HG03354 (cell line): ENCODE results near the gene WDR13.
"Not testable (repeated sequence)": the region's sequence is repeated elsewhere in the genome, so short reads cannot be mapped to it uniquely, and the experiment has no call there.

Source experiments
- ATAC-seq: cut with Tn5 transposase; IDR thresholded peaks from one replicate; pipeline ENCODE4 v1.9.1; 2021; ENCODE audit warnings: mild to moderate bottlenecking; ENCODE audit not compliant: unreplicated experiment, poor library complexity, severe bottlenecking

The WDR13 gene

DNA sequence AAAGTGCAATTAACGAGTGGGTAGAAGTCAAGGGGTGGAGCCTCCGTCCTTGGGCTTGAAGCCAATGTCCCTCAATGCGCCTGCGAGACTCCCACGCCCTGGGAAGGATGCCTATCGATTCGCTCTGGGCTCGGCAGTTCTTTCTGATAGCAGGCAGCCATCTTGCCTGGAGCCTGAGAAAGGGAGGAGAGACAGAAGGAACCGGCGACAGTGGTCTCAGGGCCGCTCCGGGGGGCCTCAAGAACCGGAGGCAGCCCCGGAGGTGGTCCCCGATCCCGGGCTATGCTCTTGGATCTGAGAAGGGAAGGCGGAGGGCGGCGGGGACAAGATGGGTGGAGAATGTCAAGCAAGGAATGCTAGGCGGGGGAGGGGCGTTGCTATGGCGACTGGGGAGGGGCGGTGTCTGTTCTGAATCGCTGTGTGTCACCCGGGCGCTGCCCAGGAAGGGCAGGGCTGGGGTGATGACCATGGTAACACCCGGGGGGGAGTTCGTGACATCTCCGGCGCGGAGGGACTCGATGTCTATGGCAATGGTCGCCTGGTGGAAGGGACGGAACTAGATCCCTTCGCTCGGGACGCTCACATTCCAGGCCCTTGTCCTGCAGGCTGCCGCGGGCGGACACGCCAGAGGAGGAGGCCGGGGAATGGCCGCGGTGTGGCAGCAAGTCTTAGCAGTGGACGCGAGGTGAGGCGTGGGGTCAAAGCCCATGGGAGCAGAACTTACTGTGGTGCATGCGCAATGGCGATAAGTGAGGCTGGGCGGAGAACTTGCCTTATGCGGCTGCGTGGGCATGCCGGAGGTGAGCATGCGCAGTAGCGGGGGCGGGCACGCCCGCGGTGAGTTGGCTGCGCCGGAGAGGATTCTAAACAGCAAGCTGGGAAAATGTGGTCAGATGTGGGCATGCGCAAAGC is at the start of gene WDR13:
TSS of gene WDR13 (plus strand) at position 140 of the 912 bp plus-strand sequence. CDS start at position 645, 505 bp downstream.
- peak; percentile 70 for ATAC-seq

DNA sequence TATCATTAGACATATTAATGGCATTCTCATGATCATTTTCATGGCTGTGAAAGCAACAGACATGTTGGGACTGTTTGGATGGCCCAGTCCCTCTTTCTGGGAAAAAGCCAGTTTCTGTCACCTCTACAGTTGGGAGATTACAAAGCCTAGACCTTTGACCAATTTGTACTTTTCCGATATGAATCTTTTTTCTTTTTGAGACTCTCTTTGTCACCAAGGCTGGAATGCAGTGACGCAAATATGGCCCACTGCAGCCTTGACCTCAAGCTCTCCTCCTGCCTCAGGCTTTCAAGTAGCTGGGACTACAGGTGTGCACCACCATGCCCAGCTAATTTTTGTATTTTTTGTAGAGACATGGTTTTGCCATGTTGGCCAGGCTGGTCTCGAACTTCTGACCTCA is 48.4 kb upstream of the WDR13 start:
- ATAC-seq, result no peak

DNA sequence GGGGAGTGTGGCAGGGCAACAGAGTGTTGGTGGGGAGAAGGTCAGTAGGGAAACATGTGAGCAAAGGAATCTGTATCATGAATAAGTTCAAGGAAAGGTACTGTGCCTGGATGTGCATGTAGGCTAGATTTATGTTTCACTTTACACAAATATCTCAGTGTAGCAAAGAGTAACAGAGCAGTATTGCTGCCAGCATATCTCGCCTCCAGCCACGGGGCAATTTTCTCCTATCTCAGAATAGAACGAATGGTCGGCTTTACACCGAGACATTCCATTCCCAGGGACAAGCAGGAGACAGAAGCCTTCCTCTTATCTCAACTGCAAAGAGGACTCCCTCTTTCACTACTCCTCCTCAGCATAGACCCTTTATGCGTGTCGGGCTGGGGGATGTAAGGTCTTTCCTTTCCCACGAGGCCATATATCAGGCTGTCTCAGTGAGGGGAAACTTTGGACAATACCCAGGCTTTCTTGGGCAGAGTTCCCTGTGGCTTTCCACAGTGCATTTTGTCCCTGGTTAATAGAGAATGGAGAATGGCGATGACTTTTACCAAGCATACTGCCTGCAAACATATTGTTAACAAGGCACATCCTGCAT is 41.5 kb upstream of the WDR13 start:
- not testable (repeated sequence) for ATAC-seq

DNA sequence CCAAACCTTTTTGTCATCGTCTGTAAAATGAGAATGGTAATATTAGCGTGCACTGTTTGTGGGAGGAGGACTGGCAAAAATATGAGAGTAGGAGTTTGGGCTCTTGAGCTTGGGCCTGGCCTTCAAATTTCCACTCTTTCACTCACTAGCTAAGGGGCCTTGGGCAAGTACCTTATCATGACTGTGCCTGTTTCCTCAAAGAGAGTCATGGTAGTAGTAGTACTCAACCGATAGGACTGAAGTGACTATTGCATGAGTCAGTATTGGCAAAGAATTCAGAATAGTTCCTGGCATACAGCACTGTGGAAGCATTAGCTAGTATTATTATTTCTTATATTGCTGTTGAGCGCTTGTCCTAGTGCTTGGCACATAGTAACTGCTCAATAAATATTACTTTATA is 39.0 kb upstream of the WDR13 start:
- no peak for ATAC-seq

DNA sequence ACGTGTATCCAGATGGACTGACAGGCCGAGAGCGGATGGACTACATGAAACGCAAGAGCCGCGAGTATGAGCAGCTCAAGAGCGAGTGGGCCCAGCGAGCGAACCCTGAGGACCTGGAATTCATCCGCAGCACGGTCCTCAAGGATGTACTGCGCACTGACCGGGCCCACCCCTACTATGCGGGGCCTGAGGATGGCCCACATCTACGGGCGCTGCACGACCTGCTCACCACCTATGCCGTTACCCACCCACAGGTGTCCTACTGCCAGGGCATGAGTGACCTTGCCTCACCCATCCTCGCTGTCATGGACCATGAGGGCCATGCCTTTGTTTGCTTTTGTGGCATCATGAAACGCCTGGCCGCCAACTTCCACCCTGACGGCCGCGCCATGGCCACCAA is 37.7 kb upstream of the WDR13 start:
- no peak for ATAC-seq

DNA sequence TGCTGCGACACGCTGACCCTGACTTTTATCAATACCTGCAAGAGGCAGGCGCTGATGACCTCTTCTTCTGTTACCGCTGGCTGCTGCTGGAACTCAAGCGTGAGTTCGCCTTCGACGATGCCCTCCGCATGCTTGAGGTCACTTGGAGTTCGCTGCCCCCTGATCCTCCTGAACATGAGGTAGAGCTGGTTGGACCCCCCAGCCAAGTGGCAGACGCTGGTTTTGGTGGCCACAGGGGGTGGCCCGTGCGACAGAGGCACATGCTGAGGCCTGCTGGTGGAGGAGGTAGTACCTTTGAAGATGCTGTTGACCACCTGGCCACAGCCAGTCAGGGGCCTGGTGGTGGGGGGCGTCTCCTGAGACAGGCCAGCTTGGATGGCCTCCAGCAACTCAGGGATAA is 37.2 kb upstream of the WDR13 start:
- ATAC-seq, result no peak

DNA sequence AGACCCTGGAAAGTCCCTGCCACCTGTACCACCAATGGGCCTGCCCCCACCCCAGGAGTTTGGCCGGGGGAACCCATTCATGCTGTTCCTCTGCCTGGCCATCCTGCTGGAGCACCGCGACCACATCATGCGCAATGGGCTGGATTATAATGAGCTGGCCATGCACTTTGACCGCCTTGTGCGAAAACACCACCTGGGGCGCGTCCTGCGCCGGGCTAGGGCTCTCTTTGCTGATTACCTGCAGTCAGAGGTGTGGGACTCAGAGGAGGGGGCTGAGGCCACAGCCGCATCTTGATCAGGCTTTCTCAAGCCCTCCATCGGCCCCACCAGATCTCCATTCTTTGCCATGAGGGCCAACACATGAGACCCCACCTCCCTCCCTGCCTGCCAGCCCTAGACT is 36.6 kb upstream of the WDR13 start:
- no peak for ATAC-seq

DNA sequence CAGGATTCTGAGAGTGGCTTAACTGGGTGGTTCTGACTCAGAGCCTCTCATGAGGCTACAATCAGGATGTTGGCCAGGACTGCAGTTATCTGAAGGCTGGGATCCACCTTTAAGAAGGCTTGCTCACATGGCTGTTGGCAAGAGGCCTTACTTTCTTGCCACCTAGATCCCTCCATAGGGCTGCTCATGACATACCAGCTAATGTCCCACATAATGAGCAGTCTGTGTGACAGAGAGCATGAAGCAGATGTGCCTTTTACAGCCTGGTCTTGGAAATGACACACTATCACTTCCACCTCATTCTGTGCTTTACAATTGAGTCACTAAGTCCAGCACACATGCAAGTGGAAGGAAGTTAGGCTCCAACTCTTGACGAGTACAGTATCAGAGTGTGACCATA is 27.3 kb upstream of the WDR13 start:
- no peak for ATAC-seq

DNA sequence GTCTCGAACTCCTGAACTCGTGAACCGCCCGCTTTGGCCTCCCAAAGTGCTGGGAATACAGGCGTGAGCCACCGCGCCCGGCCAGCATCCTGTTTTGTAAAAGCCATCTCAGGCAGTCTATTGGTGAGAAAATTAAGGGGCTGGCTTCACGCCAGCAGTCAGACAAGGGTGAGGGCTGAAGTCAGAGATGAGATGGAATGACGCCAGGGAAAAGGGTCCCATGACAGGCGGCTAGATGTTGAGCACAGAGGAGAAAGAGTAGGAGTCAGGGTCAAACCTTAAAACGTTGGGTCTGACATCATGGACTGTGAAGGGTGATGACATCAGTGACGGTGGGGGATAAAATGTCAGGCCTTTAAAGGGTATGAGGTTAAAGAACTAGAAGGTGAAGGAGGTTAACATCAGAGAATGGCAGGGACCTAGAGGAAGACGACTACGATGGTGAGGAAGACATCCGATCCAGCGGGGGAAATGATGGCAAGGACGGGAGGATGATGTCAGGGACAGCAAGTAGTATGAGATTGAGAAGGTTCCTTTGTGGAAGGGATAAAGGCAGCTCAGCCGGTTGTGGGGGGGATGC is 23.5 kb upstream of the WDR13 start:
- peak; percentile 6 for ATAC-seq

DNA sequence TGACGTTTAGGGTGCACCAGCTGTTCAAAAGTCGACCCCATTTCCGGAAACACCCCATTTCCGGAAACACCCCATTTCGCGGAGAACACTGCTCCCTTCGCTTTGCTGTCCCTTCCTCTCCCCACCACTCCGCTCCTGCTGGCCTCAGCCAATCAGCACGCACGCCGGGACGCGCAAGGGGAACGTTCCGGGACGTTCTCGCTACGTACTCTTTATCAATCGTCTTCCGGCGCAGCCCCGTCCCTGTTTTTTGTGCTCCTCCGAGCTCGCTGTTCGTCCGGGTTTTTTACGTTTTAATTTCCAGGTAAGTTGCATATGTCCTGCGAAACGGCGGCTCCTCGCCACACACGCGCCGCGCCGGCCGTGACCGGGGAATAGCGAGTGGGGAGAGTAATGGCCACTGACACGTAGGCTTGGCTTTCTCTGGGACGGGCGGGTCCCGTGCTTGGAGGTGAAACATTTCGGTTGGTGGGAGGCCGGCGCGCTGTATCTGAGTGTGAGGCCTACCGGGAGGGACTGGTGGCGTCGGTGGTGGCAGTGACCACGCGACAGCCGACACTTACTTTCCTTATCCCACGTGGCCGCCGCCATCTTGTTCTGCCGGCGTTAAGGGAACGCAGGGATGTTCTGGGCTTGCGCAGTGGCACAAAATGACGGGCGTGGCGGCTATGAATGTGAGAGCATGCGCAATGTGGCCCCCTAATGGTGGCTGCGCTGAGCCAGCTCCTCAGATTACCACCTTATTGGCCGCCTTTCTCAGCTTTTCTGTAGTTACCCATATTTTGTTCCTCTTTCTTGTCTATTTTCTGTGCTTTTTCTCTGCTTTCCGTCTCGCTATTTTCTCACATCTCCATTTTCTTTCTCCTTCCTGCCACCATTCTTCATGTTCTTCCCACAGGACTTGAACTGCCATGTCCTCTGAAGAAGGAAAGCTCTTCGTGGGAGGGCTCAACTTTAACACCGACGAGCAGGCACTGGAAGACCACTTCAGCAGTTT is 22.7 kb upstream of the WDR13 start, which contains the start of gene RBM3:
TSS of gene RBM3 (plus strand) at position 215 of the 997 bp plus-strand sequence. CDS start at position 912, 697 bp downstream.
- peak; percentile 90 for ATAC-seq

DNA sequence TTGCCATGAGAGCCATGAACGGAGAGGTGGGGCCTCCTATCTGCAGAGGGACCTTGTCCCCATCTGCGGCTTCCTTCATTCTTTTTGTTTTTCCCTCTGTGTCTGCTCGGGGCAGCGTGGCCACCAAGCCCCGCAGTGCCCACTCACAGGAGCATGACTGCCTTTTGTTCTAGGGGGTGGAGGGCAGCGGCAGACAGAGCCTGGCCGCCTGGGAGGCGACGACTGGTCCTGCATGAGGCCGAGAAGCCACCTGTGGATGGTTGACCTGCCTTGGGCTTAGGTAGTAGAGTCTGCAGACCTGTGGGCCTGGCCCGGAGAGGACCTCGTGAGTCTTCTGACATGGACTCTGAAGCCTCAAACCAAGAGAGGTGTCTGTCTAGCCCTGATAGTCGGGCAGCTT is 21.6 kb upstream of the WDR13 start:
- no peak for ATAC-seq

DNA sequence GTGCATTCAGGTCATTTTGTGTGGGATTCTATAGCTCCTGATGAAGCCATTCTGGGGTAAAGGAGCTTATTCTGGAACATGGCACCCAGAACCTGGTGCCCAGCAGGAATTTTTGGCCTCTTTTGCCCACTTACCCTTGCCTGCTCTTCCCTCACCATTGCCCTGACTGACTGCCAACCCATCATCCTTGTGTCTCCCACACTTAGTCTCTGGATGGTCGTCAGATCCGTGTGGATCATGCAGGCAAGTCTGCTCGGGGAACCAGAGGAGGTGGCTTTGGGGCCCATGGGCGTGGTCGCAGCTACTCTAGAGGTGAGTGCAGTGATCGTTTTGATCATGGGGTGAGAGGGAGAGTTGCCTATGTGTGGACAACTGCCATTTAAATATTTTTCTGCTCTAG is 21.2 kb upstream of the WDR13 start:
- no peak for ATAC-seq

DNA sequence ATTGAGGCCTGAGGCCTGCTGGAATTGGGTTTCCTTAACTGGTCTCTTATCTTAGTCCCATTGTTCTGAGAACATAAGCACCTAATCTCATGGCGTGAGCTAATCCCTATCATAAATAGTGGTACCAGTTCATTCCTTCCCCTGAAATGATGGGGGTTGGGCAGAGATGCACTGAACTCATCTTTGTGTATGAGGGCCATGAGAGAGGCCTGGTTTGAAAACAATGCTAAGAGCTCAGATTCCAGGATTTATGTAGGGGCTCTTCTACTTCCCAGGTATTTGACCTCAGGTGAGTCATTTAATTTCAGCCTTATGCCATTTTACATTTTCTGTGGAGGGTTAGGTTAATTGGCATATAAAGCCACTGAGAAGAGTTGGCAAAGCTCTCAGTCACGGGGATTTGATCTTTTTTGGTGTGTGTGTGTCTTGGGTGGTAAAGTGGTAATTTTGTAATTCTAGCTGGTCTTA is 18.6 kb upstream of the WDR13 start:
- ATAC-seq, result no peak

DNA sequence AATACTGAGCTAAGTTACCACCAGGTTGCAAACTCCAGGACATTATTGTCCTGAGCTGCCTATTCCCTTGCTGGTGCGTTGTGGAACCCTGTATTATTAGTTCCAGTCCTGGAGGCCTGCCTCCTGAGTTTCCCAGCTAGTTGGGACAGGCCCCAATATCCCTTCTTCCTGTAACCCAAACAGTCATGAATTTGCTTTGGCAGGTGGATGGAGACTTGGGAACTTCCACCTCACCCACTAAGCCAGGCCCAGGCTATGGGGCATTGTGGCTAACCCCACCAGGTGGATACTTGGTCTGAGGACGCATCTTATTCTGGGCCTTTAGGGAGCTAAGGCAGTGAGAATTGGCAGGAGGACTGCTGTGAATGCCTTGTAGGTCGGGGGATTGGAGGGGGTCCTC is 18.0 kb upstream of the WDR13 start:
- no peak for ATAC-seq

DNA sequence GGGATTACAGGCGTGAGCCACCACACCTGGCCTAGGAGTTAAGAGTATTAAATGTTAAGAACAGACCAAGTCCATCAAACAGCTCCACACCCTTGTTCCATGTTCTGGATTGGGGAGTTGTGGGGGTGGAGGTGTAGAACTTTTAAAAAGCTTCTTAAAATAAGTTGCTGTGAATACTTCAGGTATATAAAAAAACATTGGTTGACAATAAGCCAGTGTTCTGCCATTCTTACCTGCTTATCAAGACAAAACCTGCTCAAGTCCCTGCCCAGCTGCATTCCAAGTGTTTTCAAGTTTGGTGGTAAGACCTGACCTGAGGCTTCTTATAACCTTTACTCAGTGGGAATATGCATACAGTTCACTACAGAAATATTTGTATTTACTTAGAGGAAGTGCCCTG is 16.6 kb upstream of the WDR13 start:
- no peak for ATAC-seq

DNA sequence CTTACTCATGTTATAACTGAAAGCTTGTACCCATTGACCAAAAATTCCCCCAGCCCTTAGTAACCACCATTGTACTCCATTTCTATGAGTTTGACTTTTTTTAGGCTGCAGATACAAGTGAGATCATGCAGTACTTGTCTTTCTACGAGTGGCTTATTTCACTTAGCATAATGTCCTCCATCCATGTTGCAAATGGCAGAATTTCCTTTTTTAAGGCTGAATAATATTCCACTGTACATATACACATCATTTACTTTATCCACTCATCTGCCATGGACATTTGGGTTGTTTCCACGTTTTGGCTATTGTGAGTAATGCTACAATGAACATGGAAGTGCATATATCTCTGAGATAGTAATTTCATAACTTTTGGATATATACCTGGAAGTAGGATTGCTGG is 12.6 kb upstream of the WDR13 start:
- no peak for ATAC-seq

DNA sequence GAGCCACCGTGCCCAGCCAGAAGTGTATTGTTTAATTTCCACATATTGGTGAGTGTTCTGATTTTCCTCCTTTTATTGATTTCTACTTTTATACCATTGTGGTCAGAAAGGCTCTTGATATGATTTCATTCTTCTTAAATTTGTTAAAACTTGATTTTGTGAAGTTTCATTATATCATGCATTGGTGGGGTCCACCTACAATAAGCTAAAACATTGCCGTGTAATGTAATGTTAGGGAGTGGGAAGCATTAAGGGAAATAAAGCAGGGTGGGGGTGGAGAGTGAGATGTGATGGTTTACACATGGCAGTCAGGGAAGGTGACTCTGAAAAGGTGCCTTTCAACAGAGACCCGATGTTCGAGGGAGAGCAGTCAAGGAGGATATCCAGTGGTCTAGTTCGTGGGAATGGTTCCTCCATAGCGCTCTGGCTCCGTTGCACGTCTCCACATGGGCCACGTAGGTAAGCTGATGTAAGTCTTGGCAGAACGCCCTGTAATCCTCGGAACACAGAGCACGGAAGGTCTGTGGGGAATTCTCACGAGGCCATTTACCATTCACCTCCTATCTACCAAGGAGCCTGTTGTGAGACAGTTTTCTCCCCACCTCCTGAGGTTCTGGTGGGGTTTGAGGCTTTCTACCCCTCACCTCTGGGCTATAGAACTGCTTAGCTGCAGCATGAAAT is 7.7 kb upstream of the WDR13 start:
- no peak for ATAC-seq

DNA sequence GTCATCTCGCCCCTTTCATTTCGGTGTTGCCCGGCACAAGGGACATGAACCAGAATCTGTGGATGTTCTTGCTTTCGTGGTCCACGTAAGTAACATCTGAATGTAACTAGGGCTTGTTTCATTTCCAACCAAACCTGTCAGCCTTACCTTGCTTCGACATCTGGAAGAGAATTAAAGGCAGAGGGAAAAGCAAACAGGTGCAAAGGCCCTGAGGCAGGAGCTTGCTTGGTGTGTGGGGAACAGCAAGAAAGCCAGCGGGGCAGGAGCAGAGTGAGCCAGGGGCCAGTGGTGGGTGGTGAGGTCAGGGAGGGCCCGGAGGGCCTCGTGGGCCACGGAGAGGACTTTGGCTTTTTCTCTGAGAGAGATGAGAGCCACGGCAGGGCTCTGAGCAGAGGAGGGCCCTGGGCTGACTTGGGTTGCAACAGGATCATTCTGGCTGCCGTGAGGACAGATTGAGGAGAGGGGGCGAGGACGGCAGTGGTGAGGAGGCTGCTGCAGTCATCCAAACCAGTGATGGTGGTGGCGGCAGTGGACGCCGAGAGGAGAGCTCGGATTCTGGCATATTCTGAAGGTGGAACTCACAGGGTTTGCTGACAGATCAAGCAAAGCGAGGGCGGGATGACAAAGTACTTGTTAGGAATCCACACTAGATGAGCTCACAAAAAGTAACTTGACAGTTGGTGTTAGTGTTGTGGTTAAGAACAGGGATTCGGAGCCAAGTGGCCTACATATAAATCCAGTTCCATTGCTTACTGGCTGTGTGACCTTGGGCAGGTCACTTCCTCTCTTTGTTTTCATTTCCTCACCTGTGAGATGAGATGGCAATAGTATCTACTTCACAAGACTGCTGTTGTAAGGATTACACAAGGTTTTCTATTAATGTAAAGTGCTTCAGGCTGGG is 6.8 kb upstream of the WDR13 start:
- ATAC-seq, result no peak
